Measurements from ENCODE around the gene PRKAG3. TPM values are rescaled to one million over a fixed set of nuclear protein-coding genes. Genes with fewer than 3 reads are reported as not detected.

PRKAG3 gene
- total RNA-seq, 3 donors from 2014 or later = not detected

DNA sequence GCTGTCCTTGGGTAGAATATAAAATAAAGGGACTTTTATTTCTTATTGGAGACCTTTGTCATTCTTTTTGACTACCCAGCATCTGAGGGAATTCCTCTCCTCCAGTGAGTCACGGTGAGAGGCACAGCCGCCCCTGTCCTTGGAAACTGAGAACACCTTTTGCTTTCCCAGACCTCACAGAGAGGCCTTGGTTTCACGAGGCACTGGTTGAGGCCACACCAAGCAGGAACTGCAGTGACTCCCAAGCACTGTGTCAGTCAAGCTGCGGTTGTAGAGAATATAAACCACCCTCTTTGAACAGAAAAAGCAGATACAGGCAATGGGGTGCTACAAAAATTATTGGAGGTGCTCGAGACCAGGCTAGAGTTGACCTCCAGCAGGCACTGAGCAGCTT is 16.4 kb downstream of the PRKAG3 start:
- H3K4me1 ChIP-seq = no peaks in the 10 kb centered on the region
- H3K27me3 ChIP-seq = no peaks in the 10 kb centered on the region
- H3K27ac ChIP-seq = no peak overlapping the region
- TF ChIP-seq POLR2AphosphoS5 (IDR thresholded peaks at IDR 0.05) (no peak), POLR2A (IDR thresholded peaks at IDR 0.05) (no peak)
- TF ChIP-seq, protein P1, sequence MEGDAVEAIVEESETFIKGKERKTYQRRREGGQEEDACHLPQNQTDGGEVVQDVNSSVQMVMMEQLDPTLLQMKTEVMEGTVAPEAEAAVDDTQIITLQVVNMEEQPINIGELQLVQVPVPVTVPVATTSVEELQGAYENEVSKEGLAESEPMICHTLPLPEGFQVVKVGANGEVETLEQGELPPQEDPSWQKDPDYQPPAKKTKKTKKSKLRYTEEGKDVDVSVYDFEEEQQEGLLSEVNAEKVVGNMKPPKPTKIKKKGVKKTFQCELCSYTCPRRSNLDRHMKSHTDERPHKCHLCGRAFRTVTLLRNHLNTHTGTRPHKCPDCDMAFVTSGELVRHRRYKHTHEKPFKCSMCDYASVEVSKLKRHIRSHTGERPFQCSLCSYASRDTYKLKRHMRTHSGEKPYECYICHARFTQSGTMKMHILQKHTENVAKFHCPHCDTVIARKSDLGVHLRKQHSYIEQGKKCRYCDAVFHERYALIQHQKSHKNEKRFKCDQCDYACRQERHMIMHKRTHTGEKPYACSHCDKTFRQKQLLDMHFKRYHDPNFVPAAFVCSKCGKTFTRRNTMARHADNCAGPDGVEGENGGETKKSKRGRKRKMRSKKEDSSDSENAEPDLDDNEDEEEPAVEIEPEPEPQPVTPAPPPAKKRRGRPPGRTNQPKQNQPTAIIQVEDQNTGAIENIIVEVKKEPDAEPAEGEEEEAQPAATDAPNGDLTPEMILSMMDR (IDR thresholded peaks at IDR 0.05) = no peak
- peaks cover 14% of the 10 kb centered on the region for H3K36me3 ChIP-seq
- no peaks in the 10 kb centered on the region for H3K9me3 ChIP-seq
- intact Hi-C loops (cut with DNase I; ENCODE audit: low total_unique reads) = no loop called here
- no peak overlapping the region for H3K4me3 ChIP-seq
- no peak for DNase-seq (ENCODE audit: low spot score in 2 of 2)

DNA sequence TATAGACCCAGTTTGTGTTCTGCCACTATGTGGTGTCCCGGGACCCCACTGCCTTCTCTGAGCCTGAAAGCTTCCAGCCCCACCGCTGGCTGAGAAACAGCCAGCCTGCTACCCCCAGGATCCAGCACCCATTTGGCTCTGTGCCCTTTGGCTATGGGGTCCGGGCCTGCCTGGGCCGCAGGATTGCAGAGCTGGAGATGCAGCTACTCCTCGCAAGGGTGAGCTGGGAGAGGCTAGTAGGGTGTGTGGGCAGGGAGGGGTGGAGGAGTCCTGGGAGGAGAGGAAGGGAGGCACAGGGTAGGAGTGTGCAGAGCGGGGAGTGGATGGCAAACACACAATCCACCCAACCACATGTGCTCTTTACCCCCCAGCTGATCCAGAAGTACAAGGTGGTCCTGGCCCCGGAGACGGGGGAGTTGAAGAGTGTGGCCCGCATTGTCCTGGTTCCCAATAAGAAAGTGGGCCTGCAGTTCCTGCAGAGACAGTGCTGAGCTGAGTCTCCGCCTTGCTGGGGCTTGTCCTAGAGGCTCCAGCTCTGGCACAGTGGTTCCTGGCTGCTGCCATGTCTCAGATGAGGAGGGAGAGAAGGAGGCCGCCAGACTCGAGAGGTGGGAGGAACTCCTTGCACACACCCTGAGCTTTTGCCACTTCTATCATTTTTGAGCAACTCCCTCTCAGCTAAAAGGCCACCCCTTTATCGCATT is 16.9 kb downstream of the PRKAG3 start:
- Histone ChIP-seq H3K4me1 (no peaks in the 10 kb centered on the region), H3K27ac (no peak overlapping the region), H3K4me3 (no peak overlapping the region), H3K27me3 (no peaks in the 10 kb centered on the region), H3K36me3 (peaks cover 14% of the 10 kb centered on the region), H3K9me3 (no peaks in the 10 kb centered on the region)
- intact Hi-C loops (cut with DNase I; ENCODE audit: low total_unique reads) = no loop called here
- no peak for DNase-seq (ENCODE audit: low spot score in 2 of 2)
- no peak for TF ChIP-seq POLR2AphosphoS5 (IDR thresholded peaks at IDR 0.05)
- TF ChIP-seq POLR2A (IDR thresholded peaks at IDR 0.05) = no peak

DNA sequence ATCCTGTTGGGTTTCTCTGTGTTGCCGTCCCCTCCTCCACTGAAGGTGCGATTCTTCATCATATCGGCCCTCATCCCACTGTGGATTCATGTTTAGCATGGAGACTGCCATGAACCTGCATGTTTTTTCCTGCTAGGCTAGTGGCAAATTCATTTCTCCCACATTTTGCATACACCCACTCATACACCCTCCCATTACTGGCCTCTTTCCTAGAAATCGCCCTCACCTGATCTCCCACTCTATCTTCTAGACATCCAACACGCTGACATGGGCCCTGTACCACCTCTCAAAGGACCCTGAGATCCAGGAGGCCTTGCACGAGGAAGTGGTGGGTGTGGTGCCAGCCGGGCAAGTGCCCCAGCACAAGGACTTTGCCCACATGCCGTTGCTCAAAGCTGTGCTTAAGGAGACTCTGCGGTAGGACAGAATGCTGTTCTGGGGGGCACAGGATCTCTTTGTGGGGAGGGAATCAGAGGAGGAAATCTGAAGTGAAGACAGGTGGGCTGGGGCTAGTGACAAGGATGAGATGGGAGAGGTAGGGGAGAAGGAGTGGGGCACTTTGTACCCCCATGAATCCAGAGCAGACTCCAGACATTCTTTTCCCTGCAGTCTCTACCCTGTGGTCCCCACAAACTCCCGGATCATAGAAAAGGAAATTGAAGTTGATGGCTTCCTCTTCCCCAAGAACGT is 17.7 kb downstream of the PRKAG3 start:
- Histone ChIP-seq H3K9me3 (no peaks in the 10 kb centered on the region), H3K36me3 (peaks cover 14% of the 10 kb centered on the region), H3K27me3 (no peaks in the 10 kb centered on the region), H3K27ac (no peak overlapping the region), H3K4me3 (no peak overlapping the region), H3K4me1 (no peaks in the 10 kb centered on the region)
- TF ChIP-seq, protein P1 (IDR thresholded peaks at IDR 0.05) = no peak
- TF ChIP-seq POLR2AphosphoS5 (IDR thresholded peaks at IDR 0.05) = no peak
- TF ChIP-seq POLR2A (IDR thresholded peaks at IDR 0.05) = no peak
- no peak for DNase-seq (ENCODE audit: low spot score in 2 of 2)
- intact Hi-C loops (cut with DNase I; ENCODE audit: low total_unique reads) = no loop called here

DNA sequence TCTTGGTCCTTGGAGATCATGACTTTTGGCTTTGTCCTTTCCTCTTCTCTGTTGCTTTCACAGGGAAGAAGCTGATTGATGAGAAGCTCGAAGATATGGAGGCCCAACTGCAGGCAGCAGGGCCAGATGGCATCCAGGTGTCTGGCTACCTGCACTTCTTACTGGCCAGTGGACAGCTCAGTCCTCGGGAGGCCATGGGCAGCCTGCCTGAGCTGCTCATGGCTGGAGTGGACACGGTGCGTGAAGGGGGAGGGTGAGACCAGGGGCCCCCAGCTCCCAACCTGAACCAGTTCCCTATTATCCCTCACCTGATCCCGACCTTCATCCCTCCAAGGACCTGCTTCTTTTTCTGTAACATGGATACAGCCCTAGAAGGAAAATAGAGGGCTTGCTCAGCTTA is 18.7 kb downstream of the PRKAG3 start:
- intact Hi-C loops (cut with DNase I; ENCODE audit: low total_unique reads) = no loop called here

DNA sequence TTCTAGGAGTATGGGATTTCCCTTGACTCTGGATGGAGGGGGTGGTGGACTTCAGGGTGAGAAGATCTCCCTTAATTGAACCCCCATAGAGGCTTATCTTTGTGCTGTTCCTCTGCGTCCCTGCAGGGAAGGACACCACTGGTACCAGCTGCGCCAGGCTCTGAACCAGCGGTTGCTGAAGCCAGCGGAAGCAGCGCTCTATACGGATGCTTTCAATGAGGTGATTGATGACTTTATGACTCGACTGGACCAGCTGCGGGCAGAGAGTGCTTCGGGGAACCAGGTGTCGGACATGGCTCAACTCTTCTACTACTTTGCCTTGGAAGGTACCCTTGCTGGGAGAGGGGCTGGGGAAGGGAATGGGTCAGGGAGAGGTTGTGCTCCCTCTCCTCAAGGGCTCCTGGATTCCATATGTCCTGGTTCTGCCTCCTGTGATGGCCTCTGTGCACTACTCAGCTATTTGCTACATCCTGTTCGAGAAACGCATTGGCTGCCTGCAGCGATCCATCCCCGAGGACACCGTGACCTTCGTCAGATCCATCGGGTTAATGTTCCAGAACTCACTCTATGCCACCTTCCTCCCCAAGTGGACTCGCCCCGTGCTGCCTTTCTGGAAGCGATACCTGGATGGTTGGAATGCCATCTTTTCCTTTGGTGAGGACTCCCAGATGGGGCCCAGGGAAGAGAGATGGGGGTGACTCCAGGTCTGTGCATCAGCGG is 19.3 kb downstream of the PRKAG3 start:
- H3K27ac ChIP-seq = no peak overlapping the region
- H3K27me3 ChIP-seq = no peaks in the 10 kb centered on the region
- no peak for TF ChIP-seq POLR2A (IDR thresholded peaks at IDR 0.05)
- H3K36me3 ChIP-seq = peaks cover 14% of the 10 kb centered on the region
- no peaks in the 10 kb centered on the region for H3K4me1 ChIP-seq
- intact Hi-C loops (cut with DNase I; ENCODE audit: low total_unique reads) = no loop called here
- no peak overlapping the region for H3K4me3 ChIP-seq
- H3K9me3 ChIP-seq = no peaks in the 10 kb centered on the region
- no peak for DNase-seq (ENCODE audit: low spot score in 2 of 2)

More for the DNA sequence above, 18.7 kb downstream of the PRKAG3 start:
- no peak for TF ChIP-seq POLR2AphosphoS5 (IDR thresholded peaks at IDR 0.05)
- TF ChIP-seq POLR2A (IDR thresholded peaks at IDR 0.05) = no peak
- TF ChIP-seq, protein P1 (IDR thresholded peaks at IDR 0.05) = no peak
- DNase-seq (ENCODE audit: low spot score in 2 of 2) = no peak
- no peak overlapping the region for H3K27ac ChIP-seq
- no peaks in the 10 kb centered on the region for H3K4me1 ChIP-seq
- no peaks in the 10 kb centered on the region for H3K9me3 ChIP-seq
- peaks cover 14% of the 10 kb centered on the region for H3K36me3 ChIP-seq
- no peaks in the 10 kb centered on the region for H3K27me3 ChIP-seq
- no peak overlapping the region for H3K4me3 ChIP-seq

DNA sequence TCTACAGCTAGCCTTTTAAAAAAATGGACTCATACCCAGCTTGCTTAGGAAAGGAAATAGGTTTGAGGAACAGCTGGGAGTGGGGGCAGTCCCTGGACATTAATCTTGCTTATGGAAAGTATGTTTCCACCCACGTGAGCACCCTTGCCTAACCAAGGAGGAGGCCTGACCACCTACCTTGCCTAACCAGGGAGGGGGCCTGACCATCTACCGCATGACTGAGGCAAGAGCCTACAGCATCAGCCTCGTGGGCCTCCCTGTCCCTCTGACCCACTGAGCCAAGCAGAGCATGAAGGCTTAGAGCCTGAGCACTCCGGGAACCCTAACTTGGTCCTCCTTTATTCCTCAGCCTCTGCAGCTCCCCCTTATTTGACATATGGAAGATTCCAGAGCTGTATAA is 20.2 kb downstream of the PRKAG3 start:
- H3K27ac ChIP-seq = no peak overlapping the region
- H3K4me3 ChIP-seq = no peak overlapping the region
- H3K27me3 ChIP-seq = no peaks in the 10 kb centered on the region
- DNase-seq (ENCODE audit: low spot score in 2 of 2) = no peak
- TF ChIP-seq POLR2A (IDR thresholded peaks at IDR 0.05) (no peak), POLR2AphosphoS5 (IDR thresholded peaks at IDR 0.05) (no peak)
- TF ChIP-seq, protein P1 (IDR thresholded peaks at IDR 0.05) = no peak
- H3K9me3 ChIP-seq = no peaks in the 10 kb centered on the region
- intact Hi-C loops (cut with DNase I; ENCODE audit: low total_unique reads) = no loop called here
- no peaks in the 10 kb centered on the region for H3K4me1 ChIP-seq
- peaks cover 14% of the 10 kb centered on the region for H3K36me3 ChIP-seq
